Skeletal muscle satellite cell (primary cell): ENCODE data around the gene LRP2BP. TPM values are rescaled to one million over a fixed set of nuclear protein-coding genes. Genes with fewer than 3 reads are reported as not detected.

Experiments
- small RNA-seq: library from RNA; depleted of rRNA; stranded (forward); fragments of <200 nt; gene quantifications from one replicate; pipeline ENCODE3, GENCODE V24; 2012

Gene LRP2BP

Small RNA genes lying within 50 kb of the gene (small RNA-seq; reads per million reads assigned to genes)
- gene RF00019: not detected
